BLaER1 treated with 17β-estradiol and CSF1 and Interleukin-3, amounts not matched to agents 10 nM and 100 nM (cell line): ENCODE data around the gene SMG6.
A peak's percentile ranks its signal among the peaks of the same experiment; 100 is the strongest.

Source experiments
- H3K27ac ChIP-seq, 11 experiments: shearing (Covaris generic); formaldehyde crosslinking; 2 replicates each; pipeline ENCODE4 v1.8.1; 2022
- H3K27me3 ChIP-seq, 11 experiments: shearing (Covaris generic); formaldehyde crosslinking; 2 replicates each; pipeline ENCODE4 v1.8.1; 2022
- H3K36me3 ChIP-seq, 11 experiments: shearing (Covaris generic); formaldehyde crosslinking; 2 replicates each; pipeline ENCODE4 v1.8.1; 2022
- H3K4me1 ChIP-seq, 10 experiments: shearing (Covaris generic); formaldehyde crosslinking; 2 replicates each; pipeline ENCODE4 v1.8.1; 2022
- H3K4me2 ChIP-seq, 11 experiments: shearing (Covaris generic); formaldehyde crosslinking; 2 replicates each; pipeline ENCODE4 v1.8.1; 2022
- H3K4me3 ChIP-seq, 10 experiments: shearing (Covaris generic); formaldehyde crosslinking; 2 replicates each; pipeline ENCODE4 v1.8.1; 2022
- H3K9ac ChIP-seq, 11 experiments: shearing (Covaris generic); formaldehyde crosslinking; 2 replicates each; pipeline ENCODE4 v1.8.1; 2022
- H3K9me3 ChIP-seq, 11 experiments: shearing (Covaris generic); formaldehyde crosslinking; replicated peaks in 1 of 11; 2 replicates each; pipeline ENCODE4 v1.8.1; 2022
- H4K20me1 ChIP-seq, 11 experiments: shearing (Covaris generic); formaldehyde crosslinking; 2 replicates each; pipeline ENCODE4 v1.8.1; 2022
- Cebpa-rat ChIP-seq, 11 experiments: shearing (Covaris generic); IDR thresholded peaks; 2 replicates each; pipeline ENCODE4 v1.8.1; 2022

Gene SMG6

DNA sequence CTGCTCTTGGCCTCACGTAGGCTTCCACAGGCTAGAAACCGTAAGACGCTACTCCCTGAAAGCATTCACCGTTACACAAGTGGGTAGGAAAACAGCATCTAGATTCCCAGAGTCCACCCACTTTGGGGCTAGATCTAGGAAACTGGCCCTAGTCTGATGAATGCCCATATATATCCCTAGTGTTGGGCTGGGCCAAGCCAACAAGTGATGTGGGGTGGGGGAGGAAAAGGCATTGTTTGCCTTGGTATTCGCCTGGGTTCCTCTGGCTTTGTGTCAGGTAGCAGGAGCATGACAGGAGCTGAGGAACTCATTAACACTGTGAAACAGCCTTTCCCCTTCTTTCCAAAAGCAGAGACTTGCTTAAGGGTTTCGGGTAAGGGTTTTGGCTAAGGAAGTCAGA is 112.4 kb downstream of the SMG6 start:
- Histone ChIP-seq H3K36me3 (peaks cover 30 to 74% (median 59%) of the 10 kb centered on the region in 11 experiments), H3K4me1 (peaks cover 64 to 83% (median 73%) of the 10 kb centered on the region in 10 experiments), H3K27me3 (no peaks in the 10 kb centered on the region), H3K9ac (peak overlapping the region in 7 of 11 experiments; percentile 15 to 76 (median 68); a peak in 10 of 22 replicates), H3K9me3 (no peaks in the 10 kb centered on the region), H3K4me3 (no peak overlapping the region; a peak in 1 of 20 replicates), H3K27ac (peak overlapping the region in 9 of 11 experiments; percentile 75 to 91 (median 85); a peak in 19 of 22 replicates), H4K20me1 (peaks cover 0 to 6% (median 0%) of the 10 kb centered on the region in 11 experiments; a peak in 6 of 22 replicates), H3K4me2 (peak overlapping the region; percentile 63 to 97 (median 85))
- no peak for TF ChIP-seq Cebpa-rat (IDR thresholded peaks at IDR 0.05)

DNA sequence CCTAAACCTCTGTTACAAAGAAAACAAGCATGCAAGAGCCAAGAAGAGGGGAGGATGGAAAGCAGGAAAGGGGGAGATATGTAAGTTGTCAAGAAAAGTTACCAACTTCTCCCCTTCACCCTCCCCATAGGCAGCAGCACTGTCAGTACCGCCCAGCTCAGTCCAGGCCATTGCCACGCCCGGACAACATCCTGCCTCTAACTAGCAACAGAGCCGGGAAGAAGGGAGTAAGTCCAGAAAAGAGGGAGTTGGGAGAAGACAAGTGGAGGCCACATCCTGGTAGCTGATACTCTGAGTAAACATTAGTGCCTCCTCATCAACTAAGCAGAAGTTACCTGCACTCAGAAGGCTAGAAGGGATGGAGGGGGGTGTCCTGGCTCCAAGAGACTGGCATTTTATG is 113.6 kb downstream of the SMG6 start:
- peaks cover 40 to 78% (median 63%) of the 10 kb centered on the region in 11 experiments for H3K36me3 ChIP-seq
- H3K27me3 ChIP-seq, result no peaks in the 10 kb centered on the region
- no peak overlapping the region for H3K4me3 ChIP-seq
- H3K9ac ChIP-seq, result no peak overlapping the region
- peak overlapping the region; percentile 30 to 97 (median 85) for H3K4me2 ChIP-seq
- TF ChIP-seq Cebpa-rat (IDR thresholded peaks at IDR 0.05), result no peak
- peaks cover 59 to 72% (median 65%) of the 10 kb centered on the region in 10 experiments for H3K4me1 ChIP-seq
- peaks cover 0 to 6% (median 0%) of the 10 kb centered on the region in 11 experiments; a peak in 6 of 22 replicates for H4K20me1 ChIP-seq
- no peaks in the 10 kb centered on the region for H3K9me3 ChIP-seq
- peak overlapping the region in 9 of 11 experiments; percentile 24 to 91 (median 84); a peak in 14 of 22 replicates for H3K27ac ChIP-seq

DNA sequence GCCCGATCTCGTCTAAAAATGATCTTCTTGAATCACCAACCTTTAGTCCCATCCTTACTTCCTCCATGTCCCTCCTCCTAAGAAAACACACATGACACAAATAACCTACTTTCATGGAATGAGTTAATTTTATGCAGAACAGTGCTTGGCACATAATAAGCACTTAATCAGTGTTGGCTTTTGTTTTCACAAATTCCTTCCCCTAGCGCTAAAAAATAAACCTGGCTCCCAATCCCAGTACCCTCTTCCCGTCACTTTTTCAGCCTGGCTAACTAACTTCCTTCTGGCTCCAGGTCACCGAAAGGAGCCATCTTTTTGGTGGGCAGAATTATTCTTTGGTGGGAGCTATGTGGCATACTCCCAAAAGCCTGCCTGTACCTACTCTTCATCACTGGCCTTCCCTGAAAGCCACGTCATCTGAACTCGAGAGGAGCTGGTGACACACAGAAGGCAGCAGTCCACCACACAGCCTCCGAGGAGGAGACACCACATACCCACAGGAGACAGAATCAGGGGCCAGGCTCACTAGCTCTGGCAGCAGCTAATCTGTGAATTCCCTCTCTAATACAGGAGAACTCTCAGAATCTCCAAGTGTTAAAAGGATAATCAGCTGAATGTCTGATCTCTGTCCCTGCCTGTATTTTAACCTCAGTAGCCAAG is 114.5 kb downstream of the SMG6 start:
- TF ChIP-seq Cebpa-rat (IDR thresholded peaks at IDR 0.05), result no peak
- no peaks in the 10 kb centered on the region for H3K9me3 ChIP-seq
- peak overlapping the region in 8 of 11 experiments; percentile 8 to 91 (median 53); a peak in 9 of 22 replicates for H3K27ac ChIP-seq
- H3K9ac ChIP-seq, result no peak overlapping the region
- H3K4me2 ChIP-seq, result peak overlapping the region; percentile 30 to 97 (median 85); a peak in 20 of 22 replicates
- H3K36me3 ChIP-seq, result peaks cover 39 to 75% (median 63%) of the 10 kb centered on the region in 11 experiments
- H3K27me3 ChIP-seq, result no peaks in the 10 kb centered on the region
- peaks cover 0 to 6% (median 0%) of the 10 kb centered on the region in 11 experiments; a peak in 6 of 22 replicates for H4K20me1 ChIP-seq
- no peak overlapping the region for H3K4me3 ChIP-seq
- H3K4me1 ChIP-seq, result peaks cover 50 to 63% (median 56%) of the 10 kb centered on the region in 10 experiments

DNA sequence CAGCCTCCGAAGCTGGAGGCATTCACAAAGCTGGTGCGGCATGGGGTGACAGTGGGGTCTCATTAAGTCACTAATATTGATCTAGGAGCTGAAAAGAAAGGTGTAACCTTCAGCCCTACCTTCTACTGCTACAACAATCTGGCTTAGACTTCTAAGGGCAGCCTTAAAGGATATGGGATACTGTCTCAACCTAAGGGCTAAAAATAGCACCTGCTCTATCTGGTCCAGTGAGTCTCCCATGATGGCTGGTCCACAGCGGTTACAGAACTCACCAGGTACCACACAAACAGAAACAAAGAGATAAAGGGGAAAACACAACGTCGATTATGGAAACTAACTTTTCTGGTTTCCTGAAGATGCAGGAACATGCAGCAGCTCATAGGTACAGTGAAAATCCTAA is 115.8 kb downstream of the SMG6 start:
- Histone ChIP-seq H3K9ac (no peak overlapping the region), H3K27me3 (no peaks in the 10 kb centered on the region), H3K9me3 (no peaks in the 10 kb centered on the region), H4K20me1 (peaks cover 0 to 6% (median 0%) of the 10 kb centered on the region in 11 experiments; a peak in 6 of 22 replicates), H3K36me3 (peaks cover 38 to 79% (median 64%) of the 10 kb centered on the region in 11 experiments), H3K27ac (peak overlapping the region in 1 of 11 experiments; percentile 7; a peak in 1 of 22 replicates), H3K4me1 (peaks cover 37 to 50% (median 43%) of the 10 kb centered on the region in 10 experiments), H3K4me2 (no peak overlapping the region), H3K4me3 (no peak overlapping the region)
- no peak for TF ChIP-seq Cebpa-rat (IDR thresholded peaks at IDR 0.05)

DNA sequence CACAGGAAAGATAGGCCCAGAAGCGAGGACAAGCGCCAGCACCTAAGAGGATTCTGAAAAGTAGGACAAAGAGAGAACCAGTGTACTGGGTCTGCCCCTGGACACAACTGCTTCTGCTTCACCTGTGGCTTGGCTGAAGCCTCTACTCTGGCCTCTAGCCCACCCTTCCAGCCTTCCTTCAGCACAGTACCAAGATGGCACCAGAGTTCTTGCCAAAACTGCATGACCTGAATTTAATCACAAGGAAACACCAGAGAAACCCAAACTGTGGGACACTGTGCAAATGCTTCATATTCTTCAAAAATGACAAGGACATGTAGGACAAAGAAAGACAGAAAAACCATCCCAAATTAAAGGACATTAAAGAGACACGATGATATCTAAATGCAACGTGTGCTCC is 116.6 kb downstream of the SMG6 start:
- no peak for TF ChIP-seq Cebpa-rat (IDR thresholded peaks at IDR 0.05)
- peaks cover 0 to 5% (median 0%) of the 10 kb centered on the region in 11 experiments; a peak in 6 of 22 replicates for H4K20me1 ChIP-seq
- no peak overlapping the region for H3K9ac ChIP-seq
- H3K4me1 ChIP-seq, result peaks cover 35 to 50% (median 42%) of the 10 kb centered on the region in 10 experiments
- H3K4me3 ChIP-seq, result no peak overlapping the region
- H3K27ac ChIP-seq, result peak overlapping the region in 1 of 11 experiments; percentile 16; a peak in 1 of 22 replicates
- no peak overlapping the region for H3K4me2 ChIP-seq
- H3K9me3 ChIP-seq, result no peaks in the 10 kb centered on the region
- peaks cover 44 to 87% (median 71%) of the 10 kb centered on the region in 11 experiments for H3K36me3 ChIP-seq
- H3K27me3 ChIP-seq, result no peaks in the 10 kb centered on the region

DNA sequence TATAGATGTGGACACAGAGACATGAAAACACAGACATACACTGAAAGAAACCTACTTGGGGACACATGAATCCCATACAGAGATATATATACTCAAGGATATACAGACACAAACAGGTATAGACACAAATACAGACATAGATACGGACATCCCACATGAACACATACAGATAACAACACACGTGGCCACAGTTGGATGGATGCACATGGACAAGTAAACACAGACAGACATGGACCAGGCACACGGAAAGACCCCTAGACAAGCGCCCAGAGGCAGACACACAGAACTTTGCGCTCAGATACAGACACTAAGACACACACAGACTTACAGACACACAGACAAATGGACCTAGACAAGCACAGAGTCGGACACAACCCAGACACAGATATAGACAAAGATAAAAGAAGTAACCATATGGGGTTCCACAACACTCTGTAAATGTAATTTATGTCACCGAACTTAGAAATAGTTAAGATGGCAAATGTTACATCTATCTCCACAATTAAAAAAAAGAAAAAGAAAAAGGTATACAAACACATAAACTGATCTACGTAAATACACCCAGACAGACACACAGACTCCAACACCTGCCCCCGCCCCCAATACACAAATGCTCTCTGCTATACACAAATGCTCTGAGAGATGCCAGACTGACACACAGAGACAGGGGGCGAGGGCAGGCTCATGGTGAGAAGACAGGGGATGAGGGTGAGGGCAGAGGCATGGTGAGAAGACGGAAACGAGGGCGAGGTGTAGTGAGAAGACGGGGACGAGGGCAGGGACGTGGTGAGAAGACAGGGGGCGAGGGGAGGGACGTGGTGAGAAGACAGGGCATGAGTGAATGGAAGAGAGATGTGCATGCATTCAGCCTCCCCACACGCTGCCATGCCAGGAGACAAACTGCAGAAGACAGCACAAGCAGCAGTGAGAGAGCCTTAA is 118.3 kb downstream of the SMG6 start:
- H3K27ac ChIP-seq, result no peak overlapping the region
- H3K36me3 ChIP-seq, result peaks cover 57 to 91% (median 78%) of the 10 kb centered on the region in 11 experiments

DNA sequence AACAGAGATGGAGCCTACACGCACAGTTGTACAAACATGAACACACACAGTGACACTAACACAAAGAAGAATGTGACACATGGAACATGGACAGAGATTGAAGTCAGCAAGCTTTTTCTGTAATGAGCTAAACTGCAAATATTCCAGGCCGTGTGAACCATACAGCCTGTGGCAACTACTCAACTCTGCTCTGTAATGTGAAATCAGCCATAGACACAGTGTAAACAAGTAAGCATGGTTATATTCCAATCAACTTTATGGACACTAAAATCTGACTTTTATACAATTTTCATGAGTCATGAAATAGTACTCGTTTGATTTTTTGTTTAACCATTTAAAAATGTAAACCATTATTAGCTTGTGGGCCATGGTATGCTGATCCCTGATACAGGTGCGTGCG is 120.2 kb downstream of the SMG6 start:
- H3K36me3 ChIP-seq, result peaks cover 54 to 85% (median 80%) of the 10 kb centered on the region in 11 experiments
- no peak overlapping the region for H3K9ac ChIP-seq
- TF ChIP-seq Cebpa-rat (IDR thresholded peaks at IDR 0.05), result no peak
- no peak overlapping the region for H3K4me2 ChIP-seq
- peaks cover 43 to 54% (median 48%) of the 10 kb centered on the region in 10 experiments for H3K4me1 ChIP-seq
- no peaks in the 10 kb centered on the region for H3K9me3 ChIP-seq
- H3K4me3 ChIP-seq, result no peak overlapping the region
- H3K27me3 ChIP-seq, result no peaks in the 10 kb centered on the region
- no peak overlapping the region for H3K27ac ChIP-seq
- H4K20me1 ChIP-seq, result peaks cover 0 to 27% (median 4%) of the 10 kb centered on the region in 11 experiments; a peak in 8 of 22 replicates

More for the DNA sequence above, 118.3 kb downstream of the SMG6 start:
- peaks cover 0 to 11% (median 0%) of the 10 kb centered on the region in 11 experiments; a peak in 5 of 22 replicates for H4K20me1 ChIP-seq
- H3K4me2 ChIP-seq, result no peak overlapping the region
- H3K9me3 ChIP-seq, result no peaks in the 10 kb centered on the region
- no peaks in the 10 kb centered on the region for H3K27me3 ChIP-seq
- no peak overlapping the region for H3K9ac ChIP-seq
- H3K4me1 ChIP-seq, result peaks cover 35 to 50% (median 42%) of the 10 kb centered on the region in 10 experiments
- no peak overlapping the region for H3K4me3 ChIP-seq
- no peak for TF ChIP-seq Cebpa-rat (IDR thresholded peaks at IDR 0.05)

DNA sequence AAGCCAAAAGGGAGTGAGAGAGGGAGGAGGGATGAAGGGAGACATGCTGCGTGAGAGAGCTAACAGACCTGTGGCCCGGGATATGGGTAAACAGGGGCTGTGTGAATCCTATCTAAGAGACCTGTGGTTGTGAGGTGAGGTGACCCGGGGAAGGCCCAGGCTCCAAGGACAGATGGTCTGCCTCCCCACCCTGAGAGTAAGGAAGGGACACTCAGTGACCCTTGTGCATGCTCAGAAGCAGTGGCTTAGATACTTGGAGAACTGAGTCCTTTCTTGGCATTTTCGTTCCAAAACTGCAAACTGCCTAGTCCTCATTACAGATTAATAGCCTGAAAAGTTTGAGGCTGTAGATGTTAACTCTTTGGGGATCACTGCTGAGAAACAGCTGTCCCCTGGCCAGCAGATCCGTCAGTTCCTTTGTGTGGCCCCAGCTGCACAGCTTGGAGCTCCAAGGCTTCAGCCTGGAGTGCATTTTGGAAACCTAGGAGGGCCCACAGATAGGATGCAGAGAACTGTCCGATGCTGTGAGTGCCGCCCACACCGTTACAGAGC is 121.6 kb downstream of the SMG6 start:
- H3K4me2 ChIP-seq, result peak overlapping the region in 10 of 11 experiments; percentile 12 to 81 (median 70); a peak in 14 of 22 replicates
- peak overlapping the region in 1 of 11 experiments; percentile 6; a peak in 1 of 22 replicates for H3K27ac ChIP-seq

More for the DNA sequence above, 121.6 kb downstream of the SMG6 start:
- Histone ChIP-seq H3K27me3 (no peaks in the 10 kb centered on the region), H4K20me1 (peaks cover 0 to 33% (median 4%) of the 10 kb centered on the region in 11 experiments; a peak in 8 of 22 replicates), H3K9ac (no peak overlapping the region), H3K36me3 (peaks cover 40 to 85% (median 78%) of the 10 kb centered on the region in 11 experiments), H3K9me3 (no peaks in the 10 kb centered on the region), H3K4me1 (peaks cover 41 to 57% (median 47%) of the 10 kb centered on the region in 10 experiments), H3K4me3 (no peak overlapping the region)
- no peak for TF ChIP-seq Cebpa-rat (IDR thresholded peaks at IDR 0.05)
